Fibroblast of upper back skin (primary cell): ENCODE results near the gene SAMD8.
"Not testable (repeated sequence)": the region's sequence is repeated elsewhere in the genome, so short reads cannot be mapped to it uniquely, and the experiment has no call there.

ENCODE experiments used
- DNase-seq: peaks from one replicate; pipeline ENCODE4 v3.0.0-alpha.2; 2013

Gene SAMD8

DNA sequence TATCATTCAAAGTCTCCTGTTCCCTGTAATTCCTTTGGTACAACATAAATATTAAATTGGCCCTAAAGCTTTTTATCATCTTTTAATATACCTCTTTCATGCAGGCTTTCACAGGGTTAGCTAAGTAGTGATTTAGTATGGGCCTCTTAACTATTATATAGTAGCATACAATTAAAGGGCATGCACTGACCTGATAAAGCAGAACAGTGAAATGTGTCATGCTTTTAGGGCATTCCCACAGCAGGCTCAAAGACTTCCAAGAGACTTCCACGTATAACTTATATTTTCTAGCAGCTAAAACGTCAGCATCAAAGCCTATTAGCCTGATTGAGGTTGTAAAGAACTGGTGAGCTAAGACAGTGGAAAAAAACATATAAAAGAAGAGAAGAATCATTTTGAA, 35.3 kb downstream of the SAMD8 start:
- DNase-seq = no peak

- DNase-seq = no peak
These were observed 39.2 kb downstream of the SAMD8 start for GRCh38 chr10:75150656-75151055.

GRCh38 chr10:75159519-75159918, 48.1 kb downstream of the SAMD8 start:
- DNase-seq = no peak

DNA sequence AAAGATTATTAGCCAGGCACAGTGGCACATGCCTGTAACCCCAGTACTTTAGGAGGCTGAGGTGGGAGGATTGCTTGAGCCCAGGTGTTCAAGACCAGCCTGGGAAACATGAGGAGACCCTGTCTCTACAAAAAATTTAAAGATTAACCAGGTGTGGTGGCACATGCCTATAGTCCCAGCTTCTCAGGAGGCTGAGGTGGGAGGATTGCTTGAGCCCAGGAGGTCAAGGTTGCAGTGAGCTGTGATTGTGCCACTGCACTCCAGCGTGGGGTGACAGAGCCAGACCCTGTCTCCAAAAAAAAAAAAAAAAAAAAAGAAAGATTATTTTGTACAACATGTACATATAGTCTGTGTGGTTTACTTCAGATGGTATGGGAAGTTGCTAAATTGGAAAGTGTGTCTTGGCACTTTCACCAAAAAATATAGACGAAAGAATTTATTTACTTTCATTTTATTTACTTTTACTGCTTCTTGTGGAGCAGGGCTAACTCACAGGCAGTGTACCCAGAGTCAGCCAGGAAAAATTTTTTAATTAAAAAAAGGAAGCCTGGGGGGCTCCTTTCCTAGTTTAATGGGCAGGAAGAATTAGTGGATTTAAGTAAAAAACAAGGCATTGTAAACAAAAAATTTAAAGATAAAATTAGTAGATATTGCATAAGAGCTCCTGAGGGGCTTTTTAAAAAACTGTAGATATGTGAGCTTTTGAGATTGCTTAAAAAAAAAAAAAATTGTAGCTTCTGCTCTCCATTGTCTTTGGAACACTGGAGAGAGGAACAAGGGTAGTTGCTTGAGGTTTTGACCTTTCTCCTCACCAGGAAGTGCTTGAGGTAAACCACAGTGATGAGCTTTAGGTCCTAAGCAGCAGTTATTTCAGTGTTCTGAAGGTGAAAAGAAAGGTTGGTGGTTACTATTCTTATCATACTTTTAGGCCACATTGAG, 54.5 kb downstream of the SAMD8 start:
- DNase-seq = peak; percentile 41

DNA sequence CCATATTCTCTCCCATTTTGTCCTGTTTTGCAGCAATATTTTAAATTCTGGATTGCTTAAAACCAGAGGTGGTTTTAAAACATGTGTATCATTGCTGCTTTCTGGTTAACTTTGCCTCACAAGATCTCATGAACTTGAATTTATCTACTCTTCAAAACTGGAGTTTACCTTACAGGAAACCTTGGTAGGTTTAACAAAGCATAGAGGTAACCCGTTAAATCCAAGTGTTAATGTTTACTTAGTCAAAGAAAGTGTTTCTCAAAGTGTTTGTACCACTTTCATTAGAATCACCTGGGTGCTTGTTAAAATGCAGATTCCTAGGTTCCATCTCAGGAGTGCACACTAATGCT, 55.1 kb downstream of the SAMD8 start:
- no peak for DNase-seq

DNA sequence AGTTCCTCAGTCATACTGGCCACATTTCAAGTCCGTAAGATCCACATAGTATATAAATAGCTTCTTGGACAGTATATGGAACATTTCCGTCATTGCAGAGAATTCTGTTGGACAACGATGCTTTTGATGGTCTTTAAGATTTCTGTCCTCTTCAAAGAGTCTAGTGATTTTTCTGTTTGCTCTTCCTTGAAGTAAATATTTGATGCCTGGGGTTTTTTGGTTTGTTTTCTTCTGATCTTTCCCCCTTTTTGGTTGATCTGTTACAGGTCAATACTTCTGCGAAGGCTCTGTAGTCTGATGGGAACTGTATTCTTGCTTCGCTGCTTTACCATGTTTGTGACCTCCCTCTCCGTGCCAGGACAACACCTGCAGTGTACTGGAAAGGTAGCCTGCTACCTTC, 56.8 kb downstream of the SAMD8 start:
- DNase-seq = no peak

DNA sequence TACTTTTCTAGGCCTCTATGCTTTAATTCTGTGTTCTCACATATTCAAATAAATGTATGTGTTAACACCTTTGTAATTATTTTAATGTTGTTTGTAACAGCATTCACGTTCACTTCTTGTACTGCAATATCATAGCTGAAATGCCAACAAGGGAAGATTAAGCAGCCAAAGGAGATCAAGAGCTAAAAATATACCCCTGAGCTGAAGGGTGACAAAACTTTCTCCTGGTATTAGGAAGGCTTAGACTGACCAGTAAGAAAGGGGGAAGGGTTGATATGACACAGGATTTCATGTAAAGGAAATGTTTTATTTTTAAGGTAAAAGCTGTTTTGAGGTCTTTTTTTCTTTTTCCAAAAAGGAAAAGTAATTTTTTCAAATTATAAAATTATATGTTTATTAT, 58.8 kb downstream of the SAMD8 start:
- DNase-seq = no peak

DNA sequence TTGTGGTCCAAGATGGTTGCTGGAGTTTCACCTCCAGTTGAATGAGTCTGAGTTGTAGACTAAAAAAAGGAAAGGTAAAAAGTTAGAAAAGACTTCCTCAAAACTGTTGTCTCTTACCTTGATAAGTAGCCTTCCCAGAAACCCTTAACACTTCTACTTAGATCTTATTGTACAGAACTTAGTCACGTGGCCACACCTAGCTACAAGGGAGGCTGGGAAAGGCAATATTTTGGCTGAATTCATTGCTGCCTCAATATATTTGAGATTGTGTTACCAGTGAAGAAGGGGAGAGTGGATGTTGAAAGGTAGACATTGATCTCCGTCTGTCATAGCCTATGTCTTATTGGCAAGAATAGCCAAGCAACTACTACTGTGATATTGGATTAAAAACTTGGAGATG, 63.6 kb downstream of the SAMD8 start:
- DNase-seq = no peak

GRCh38 chr10:75176046-75176445, 64.6 kb downstream of the SAMD8 start:
- no peak for DNase-seq

- no peak for DNase-seq
These were observed 65.3 kb downstream of the SAMD8 start for GRCh38 chr10:75176736-75177135.

- DNase-seq = no peak
These were observed 68.3 kb downstream of the SAMD8 start for GRCh38 chr10:75179657-75180177.

DNA sequence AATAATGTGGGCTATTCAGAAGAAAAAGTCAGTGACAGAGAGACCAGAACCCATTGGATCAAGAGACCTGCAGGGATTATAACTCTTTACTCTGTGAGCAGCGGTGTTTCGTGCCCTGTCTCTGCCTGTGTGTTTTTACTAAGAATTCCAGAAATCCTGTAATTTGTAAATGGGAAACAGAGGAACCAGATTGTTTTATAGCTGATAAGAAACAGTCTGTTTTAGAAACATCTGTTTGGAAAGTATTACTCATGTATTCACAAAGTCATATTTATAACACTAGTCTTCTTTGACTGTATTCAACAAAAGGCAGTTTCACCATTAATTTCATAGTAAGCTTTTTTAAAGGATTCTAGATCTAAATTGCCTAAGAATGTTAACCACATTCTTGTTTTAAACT, 69.1 kb downstream of the SAMD8 start:
- DNase-seq = peak; percentile 9

DNA sequence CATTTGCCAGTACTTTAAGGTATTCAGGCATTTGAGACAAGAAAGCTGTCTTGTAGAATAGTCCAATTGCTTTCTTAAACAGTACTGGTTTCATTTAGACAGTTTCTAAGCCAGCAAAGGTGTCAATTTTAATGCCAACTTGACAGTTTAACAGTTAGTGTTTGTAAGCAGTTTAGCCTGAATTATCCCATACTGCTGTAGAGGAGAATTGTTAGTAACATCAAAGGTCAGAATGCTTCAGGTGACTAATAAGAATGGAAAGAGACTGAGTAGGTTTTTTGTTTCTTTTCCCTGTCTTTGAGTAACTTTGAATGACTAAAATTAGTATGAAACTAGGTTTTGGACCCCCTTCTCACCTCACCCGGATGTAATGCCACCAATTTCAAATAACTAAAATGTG, 69.6 kb downstream of the SAMD8 start:
- DNase-seq = no peak

DNA sequence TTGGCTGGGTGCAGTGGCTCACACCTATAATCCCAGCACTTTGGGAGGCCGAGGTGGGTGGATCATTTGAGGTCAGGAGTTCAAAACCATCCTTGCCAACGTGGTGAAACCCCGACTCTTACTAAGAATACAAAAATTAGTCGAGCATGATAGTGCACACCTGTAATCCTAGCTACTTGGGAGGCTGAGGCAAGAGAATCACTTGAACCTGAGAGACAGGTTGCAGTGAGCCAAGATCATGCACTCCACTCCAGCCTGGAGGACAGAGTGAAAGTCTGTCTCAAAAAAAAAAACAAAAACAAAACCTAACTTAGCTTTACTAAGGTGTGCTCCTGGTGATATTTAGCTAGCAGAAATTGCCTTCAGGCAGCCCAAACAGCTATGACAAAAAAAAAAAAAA, 74.9 kb downstream of the SAMD8 start:
- DNase-seq = no peak

GRCh38 chr10:75187961-75188426, 76.5 kb downstream of the SAMD8 start:
- peak; percentile 51 for DNase-seq

GRCh38 chr10:75188522-75188921, 77.1 kb downstream of the SAMD8 start:
- DNase-seq = not testable (repeated sequence)

DNA sequence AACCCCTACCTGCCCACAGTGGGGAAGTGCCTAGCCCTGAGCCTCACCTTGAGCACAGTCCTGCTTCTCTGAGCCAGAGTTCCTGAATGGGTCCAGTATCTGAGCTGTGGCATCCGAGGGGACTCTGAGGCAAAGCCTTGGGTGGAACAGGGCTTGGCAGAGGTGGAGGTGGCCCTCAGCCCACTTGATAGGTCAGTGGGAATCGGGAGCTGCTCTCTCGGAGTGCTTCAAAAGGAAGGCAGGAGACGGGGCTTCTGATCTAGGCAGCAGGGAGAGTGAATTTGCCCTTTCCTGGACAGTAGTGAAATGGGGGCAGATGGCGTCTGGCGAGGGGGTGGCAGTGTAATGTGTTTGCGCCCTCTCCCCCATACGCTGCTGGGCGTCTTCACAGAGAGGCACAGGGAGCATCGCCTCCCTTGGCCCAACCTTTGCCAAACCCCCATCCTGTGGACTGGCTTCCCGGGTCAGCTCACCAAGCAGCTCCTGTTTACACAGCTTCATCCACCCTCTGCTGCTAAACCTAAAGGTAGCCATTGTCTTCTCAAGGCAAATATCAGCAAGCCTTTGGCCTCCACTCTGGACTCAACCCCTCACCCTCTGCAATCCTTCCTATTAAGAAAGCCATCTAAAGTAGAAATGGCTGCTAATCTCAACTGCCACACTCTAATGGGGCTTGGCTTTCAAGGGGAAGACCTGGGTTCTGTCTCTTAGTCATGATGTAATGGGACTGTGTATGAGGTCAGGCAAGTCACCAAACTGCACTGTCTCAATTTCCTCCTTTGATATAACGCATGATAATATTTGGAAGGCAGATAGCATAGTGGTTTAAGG, 78.0 kb downstream of the SAMD8 start:
- no peak for DNase-seq

- peak; percentile 81 for DNase-seq
These were observed 80.5 kb downstream of the SAMD8 start for GRCh38 chr10:75191821-75192568.

- not testable (repeated sequence) for DNase-seq
These were observed 83.2 kb downstream of the SAMD8 start for GRCh38 chr10:75194625-75195024.

DNA sequence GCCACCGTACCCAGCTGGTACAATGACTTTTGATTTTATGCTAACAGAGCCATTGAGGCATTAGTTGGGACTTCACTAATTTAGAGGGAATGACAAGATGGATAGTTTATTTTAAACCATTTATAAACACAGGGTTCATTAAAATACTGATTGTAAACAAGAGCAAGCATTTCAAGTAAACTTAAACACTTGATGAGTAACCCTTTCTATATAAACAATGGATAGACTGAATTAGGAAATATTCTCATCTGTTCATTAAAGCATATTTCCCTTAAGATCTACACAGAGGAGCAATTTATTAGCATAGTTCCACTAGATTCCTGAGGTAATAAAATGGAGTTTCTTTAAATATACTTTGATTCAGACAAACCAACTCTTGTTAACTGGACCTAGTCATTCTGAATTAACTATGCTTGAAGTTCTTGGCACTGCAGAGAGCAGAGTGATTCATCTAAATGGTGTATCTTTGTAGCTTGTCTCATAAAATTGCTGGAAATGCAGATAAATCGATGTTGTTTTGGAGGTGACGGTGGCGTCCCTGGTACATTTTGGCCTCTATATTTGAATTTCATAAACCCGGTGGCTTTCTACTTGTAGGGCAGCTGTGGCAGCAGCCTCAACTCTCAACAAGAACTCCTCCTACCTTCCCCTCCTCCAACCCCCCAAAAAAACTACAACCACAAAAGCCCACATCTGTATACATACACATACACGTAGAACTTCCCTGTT, 83.7 kb downstream of the SAMD8 start:
- peak; percentile 54 for DNase-seq

GRCh38 chr10:75197066-75197465, 85.6 kb downstream of the SAMD8 start:
- no peak for DNase-seq

DNA sequence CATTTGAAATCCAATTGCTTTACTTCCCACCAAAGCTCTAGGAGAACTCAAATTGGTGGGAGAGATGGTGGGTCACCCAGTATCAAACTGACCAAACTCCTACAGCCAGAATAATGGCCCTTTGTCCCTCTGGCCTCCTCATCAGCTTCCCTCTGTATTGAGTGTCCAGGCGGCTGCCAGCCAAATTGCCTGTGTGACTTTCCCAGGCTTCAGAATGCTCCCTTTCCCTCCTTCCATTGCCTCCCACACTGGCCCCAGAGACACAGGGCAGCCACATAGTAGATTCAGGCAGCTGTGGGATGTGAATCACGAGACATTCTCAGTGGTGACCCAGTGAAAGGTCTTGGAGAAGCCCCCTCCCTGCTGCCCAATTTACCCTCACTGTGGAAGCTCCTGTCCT, 86.5 kb downstream of the SAMD8 start:
- DNase-seq = no peak
